Endothelial cell of umbilical vein (primary cell): ENCODE results near the gene FANK1. TPM values are rescaled to one million over a fixed set of nuclear protein-coding genes. Genes with fewer than 3 reads are reported as not detected.

Experiments used
- BruUV-seq: library from RNA; stranded (reverse); fragments of 400-500 nt; replicated peaks from 2 replicates; lab custom pipeline; 2021; lab: Mats Ljungman, UMichigan
- CTCF ChIA-PET: fragments of 300-600, 350-600 bp; sonication (Branson Sonifier 250); formaldehyde crosslinking; loops from one replicate; lab custom pipeline; 2021; ENCODE audit warnings: antibody characterized with exemption, inconsistent platforms; lab: Charles Lee
- POLR2A ChIA-PET: fragments of 300-600, 350-600 bp; sonication (Branson Sonifier 250); formaldehyde crosslinking; loops from one replicate; lab custom pipeline; 2021; ENCODE audit warnings: antibody characterized with exemption, inconsistent platforms; lab: Charles Lee
- DNase-seq: peaks from one replicate; pipeline ENCODE4 v3.0.0-alpha.2; 2011; ENCODE audit warnings: low read depth, low spot score
- FAIRE-seq: peaks from 2 replicates; lab custom pipeline; 2011; peaks lifted over from hg19 to GRCh38; lab: Jason Lieb, UNC
- H2AFZ ChIP-seq: 2 replicates; pipeline ENCODE4 v1.6.0; 2012; ENCODE audit warnings: low read depth, low read length, control low read depth, inconsistent platforms
- H3K27ac ChIP-seq: 2 replicates; pipeline ENCODE4 v1.5.1; 2011; ENCODE audit warnings: low read depth, mild to moderate bottlenecking, control low read depth, low read length, moderate library complexity; ENCODE audit not compliant: insufficient read depth
- H3K27me3 ChIP-seq, 2 experiments: 2 replicates each; pipeline versions ENCODE4 v1.6.0 to v1.6.1; 2011; ENCODE audit warnings: low read length in 2 of 2, mixed read lengths in 1 of 2; ENCODE audit not compliant: control insufficient read depth in 2 of 2, insufficient read depth in 2 of 2
- H3K36me3 ChIP-seq, 2 experiments: 2 replicates in 1 of 2; 3 replicates in 1 of 2; pipeline ENCODE4 v1.5.1; 2011; ENCODE audit warnings: low read length in 2 of 2, mild to moderate bottlenecking in 1 of 2, moderate library complexity in 1 of 2; ENCODE audit not compliant: control insufficient read depth in 2 of 2, insufficient read depth in 2 of 2; ENCODE audit errors: extremely low read depth in 1 of 2
- H3K4me1 ChIP-seq: 3 replicates; pipeline ENCODE4 v1.5.1; 2011; ENCODE audit warnings: mild to moderate bottlenecking, low read length; ENCODE audit not compliant: control insufficient read depth, insufficient read depth; ENCODE audit errors: extremely low read depth
- H3K4me2 ChIP-seq: 2 replicates; pipeline ENCODE4 v1.6.1; 2011; ENCODE audit warnings: low read length, control low read depth, mixed read lengths; ENCODE audit not compliant: insufficient read depth
- H3K4me3 ChIP-seq, 3 experiments: fragments of 200-600 bp in 1 of 3; sonication (generic), shearing (Covaris generic) in 1 of 3; replicated peaks in 1 of 3; 2 replicates each; pipeline ENCODE4 v1.5.1; 2011 to 2016; ENCODE audit warnings: control low read depth in 3 of 3, low read length in 3 of 3, mild to moderate bottlenecking in 2 of 3, inconsistent platforms in 1 of 3, low read depth in 1 of 3, moderate library complexity in 1 of 3; ENCODE audit not compliant: insufficient read depth in 1 of 3
- H3K79me2 ChIP-seq: 2 replicates; pipeline ENCODE4 v1.6.0; 2012; ENCODE audit warnings: low read length, inconsistent platforms; ENCODE audit not compliant: control insufficient read depth, insufficient read depth
- H3K9ac ChIP-seq: replicated peaks from 2 replicates; pipeline ENCODE3; 2011; ENCODE audit warnings: low read length, control low read depth; ENCODE audit not compliant: insufficient read depth; ENCODE audit errors: extremely low read depth
- H3K9me1 ChIP-seq: replicated peaks from 3 replicates; pipeline ENCODE4 v1.6.0; 2011; ENCODE audit warnings: mild to moderate bottlenecking, low read length; ENCODE audit not compliant: control insufficient read depth, insufficient read depth; ENCODE audit errors: extremely low read depth
- H3K9me3 ChIP-seq: replicated peaks from 2 replicates; pipeline ENCODE4 v1.5.1; 2012; ENCODE audit warnings: low read length, inconsistent platforms; ENCODE audit not compliant: control insufficient read depth, insufficient read depth
- H4K20me1 ChIP-seq: replicated peaks from 2 replicates; pipeline ENCODE3; 2011; ENCODE audit warnings: mild to moderate bottlenecking, low read length; ENCODE audit not compliant: control insufficient read depth, insufficient read depth; ENCODE audit errors: extremely low read depth
- FOS ChIP-seq: IDR thresholded peaks from 2 replicates; pipeline ENCODE4 v1.6.1; 2011; ENCODE audit warnings: mild to moderate bottlenecking, low read length, moderate library complexity, borderline replicate concordance; ENCODE audit not compliant: insufficient read depth
- JUN ChIP-seq: IDR thresholded peaks from 2 replicates; pipeline ENCODE4 v1.6.1; 2011; ENCODE audit warnings: borderline replicate concordance, low read depth; ENCODE audit not compliant: insufficient read length, insufficient read depth
- MAX ChIP-seq: IDR thresholded peaks from 2 replicates; pipeline ENCODE4 v1.6.1; 2011; ENCODE audit not compliant: insufficient read depth, insufficient read length
- MYC ChIP-seq: IDR thresholded peaks from one replicate; pipeline ENCODE4 v1.6.1; 2011; ENCODE audit warnings: mild to moderate bottlenecking, low read depth, low read length
- POLR2AphosphoS5 ChIP-seq: IDR thresholded peaks from 2 replicates; pipeline ENCODE4 v1.6.1; 2012; ENCODE audit warnings: low read depth, mild to moderate bottlenecking, control low read depth, low read length, moderate library complexity; ENCODE audit not compliant: insufficient read depth
- dilution Hi-C: fragments of 300-500 bp; cut with MboI; formaldehyde crosslinking; loops from one replicate; pipeline ENCODE4 v1.15.0; 2019; ENCODE audit warnings: low sequenced_read_pairs; ENCODE audit not compliant: extremely low pct_ligation_motif_present
- intact Hi-C: fragments of 100-400 bp; cut with micrococcal nuclease; formaldehyde crosslinking; loops from one replicate; pipeline ENCODE4 v1.10.0; 2022
- polyA plus RNA-seq, 4 experiments: library from polyadenylated mRNA; depleted of rRNA in 3 of 4; stranded (reverse) in 3 of 4; unstranded in 1 of 4; fragments of >200 nt; gene quantifications; 2 replicates each; pipeline versions ENCODE4 v1.2.1 to v1.2.3, GENCODE V29; 2011 to 2012; ENCODE audit warnings: missing spikeins in 1 of 4
- total RNA-seq: library from RNA; stranded (reverse); gene quantifications from 2 replicates; pipeline ENCODE4 v1.2.3, GENCODE V29; 2021

The FANK1 gene
- total and polyA plus RNA-seq, 2 donors (not counting 3 experiments of a cell fraction or from before 2014, with no cell fraction given): 1.6 to 1.9 TPM

GRCh38 chr10:126036515-126036914 is 140.2 kb downstream of the FANK1 start:
- H3K27ac ChIP-seq: no peak overlapping the region
- H4K20me1 ChIP-seq: no peaks in the 10 kb centered on the region
- FAIRE-seq: no peak
- H2AFZ ChIP-seq: no peak overlapping the region
- ChIA-PET CTCF (interaction anchor here (2.7 kb wide), 1 partner anchor 10 kb away, joined by 7 read pairs; no protein-coding TSS in a partner anchor), POLR2A (no interaction called here)
- no TSS peak for BruUV-seq
- H3K4me2 ChIP-seq: no peak overlapping the region
- H3K27me3 ChIP-seq: no peaks in the 10 kb centered on the region
- peaks cover 4% of the 10 kb centered on the region for H3K4me1 ChIP-seq
- no peak overlapping the region for H3K4me3 ChIP-seq
- H3K9ac ChIP-seq: no peak overlapping the region
- no peaks in the 10 kb centered on the region for H3K36me3 ChIP-seq
- TF ChIP-seq MAX (no peak), POLR2AphosphoS5 (no peak), MYC (no peak), FOS (no peak)
- dilution Hi-C loops: no loop called here
- H3K9me3 ChIP-seq: no peaks in the 10 kb centered on the region
- DNase-seq: no peak
- intact Hi-C loops: no loop called here
- no peaks in the 10 kb centered on the region for H3K79me2 ChIP-seq
- no peaks in the 10 kb centered on the region for H3K9me1 ChIP-seq

GRCh38 chr10:126037946-126038345 is 141.6 kb downstream of the FANK1 start:
- Histone ChIP-seq H2AFZ (no peak overlapping the region), H3K4me1 (peaks cover 14% of the 10 kb centered on the region), H3K9me3 (no peaks in the 10 kb centered on the region), H3K36me3 (no peaks in the 10 kb centered on the region), H4K20me1 (no peaks in the 10 kb centered on the region), H3K4me2 (no peak overlapping the region), H3K27me3 (no peaks in the 10 kb centered on the region), H3K9me1 (no peaks in the 10 kb centered on the region), H3K9ac (no peak overlapping the region), H3K4me3 (no peak overlapping the region), H3K79me2 (no peaks in the 10 kb centered on the region), H3K27ac (no peak overlapping the region)
- CTCF ChIA-PET: interaction anchor here (0.7 to 2.7 kb wide), 2 partner anchors 12 to 349 kb away, joined by 4 to 7 read pairs; no protein-coding TSS in a partner anchor
- dilution Hi-C loops (no loop called here), intact Hi-C loops (no loop called here)
- FAIRE-seq (no peak), DNase-seq (no peak)
- TF ChIP-seq JUN: no peak
- no TSS peak for BruUV-seq
- POLR2A ChIA-PET: no interaction called here
